T-helper 22 cell (primary cell): ENCODE results near the gene PERP.
"Not testable (repeated sequence)": the region's sequence is repeated elsewhere in the genome, so short reads cannot be mapped to it uniquely, and the experiment has no call there.

Experiments
- DNase-seq: peaks from one replicate; pipeline ENCODE4 v3.0.0-alpha.2; 2020; ENCODE audit warnings: low read depth

PERP gene

DNA sequence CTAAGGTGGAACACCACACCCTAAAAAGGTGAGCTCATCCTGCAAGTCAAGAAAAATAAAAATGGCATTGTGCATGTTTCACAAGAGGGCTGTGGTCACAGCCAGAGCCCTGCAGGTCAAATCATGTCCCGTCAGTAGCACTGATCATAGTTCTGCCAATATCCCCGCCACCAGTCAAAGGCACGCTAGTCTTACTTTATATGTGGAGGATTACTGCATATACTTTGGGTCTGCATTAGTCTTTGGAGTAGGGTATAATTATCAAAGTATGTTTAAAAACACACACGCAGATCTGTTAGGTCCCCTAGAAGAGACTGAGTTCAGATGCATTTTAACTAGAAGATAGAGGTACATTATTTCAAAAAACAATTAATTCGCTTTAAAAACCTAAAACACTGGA is 1.8 kb downstream of the PERP start:
- DNase-seq = no peak

DNA sequence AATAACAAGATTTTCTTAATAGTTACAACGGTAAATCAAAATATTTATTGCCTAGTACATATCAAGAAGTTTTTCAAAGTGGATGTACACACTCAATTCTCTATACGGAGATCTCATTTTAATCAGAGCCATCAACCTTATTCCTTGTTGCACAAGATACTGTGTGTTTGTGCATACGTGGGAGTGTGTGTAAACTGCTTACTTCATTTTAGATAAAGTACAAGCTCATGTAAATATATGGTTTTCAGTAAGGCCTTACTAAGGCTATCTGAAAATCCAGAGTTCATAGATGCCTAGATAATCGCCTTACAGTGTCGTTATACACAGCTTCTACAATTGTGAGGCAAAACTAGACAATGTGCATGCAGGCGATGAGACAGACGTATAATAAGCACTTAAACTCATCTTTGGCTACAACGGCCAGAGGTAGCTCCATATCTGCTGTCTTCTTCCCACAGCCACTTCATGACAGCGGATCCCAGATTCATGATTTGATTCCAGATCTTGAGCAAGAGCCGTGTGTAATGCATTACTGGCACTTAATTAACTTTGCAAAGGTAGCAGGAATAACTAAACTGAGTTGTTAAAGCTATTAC is 2.5 kb downstream of the PERP start:
- no peak for DNase-seq

DNA sequence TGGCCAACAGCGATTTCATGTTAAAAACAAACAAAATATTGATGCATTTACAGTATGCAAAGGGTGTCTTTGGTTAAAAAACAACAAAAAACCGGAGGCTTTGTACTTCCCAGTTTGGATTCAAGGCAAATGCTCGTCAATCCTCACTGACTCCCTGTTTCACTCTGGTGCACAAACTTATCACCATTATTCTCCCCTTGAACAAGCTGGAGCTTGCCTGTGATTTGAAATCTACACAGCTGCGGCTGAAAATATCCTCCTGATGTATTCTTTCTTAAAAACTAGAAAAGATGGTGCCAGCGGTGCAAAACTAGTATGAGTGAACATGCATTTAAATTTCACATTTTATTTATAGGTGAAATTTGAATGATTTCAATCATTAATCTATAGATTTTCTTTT is 3.3 kb downstream of the PERP start:
- DNase-seq = no peak

DNA sequence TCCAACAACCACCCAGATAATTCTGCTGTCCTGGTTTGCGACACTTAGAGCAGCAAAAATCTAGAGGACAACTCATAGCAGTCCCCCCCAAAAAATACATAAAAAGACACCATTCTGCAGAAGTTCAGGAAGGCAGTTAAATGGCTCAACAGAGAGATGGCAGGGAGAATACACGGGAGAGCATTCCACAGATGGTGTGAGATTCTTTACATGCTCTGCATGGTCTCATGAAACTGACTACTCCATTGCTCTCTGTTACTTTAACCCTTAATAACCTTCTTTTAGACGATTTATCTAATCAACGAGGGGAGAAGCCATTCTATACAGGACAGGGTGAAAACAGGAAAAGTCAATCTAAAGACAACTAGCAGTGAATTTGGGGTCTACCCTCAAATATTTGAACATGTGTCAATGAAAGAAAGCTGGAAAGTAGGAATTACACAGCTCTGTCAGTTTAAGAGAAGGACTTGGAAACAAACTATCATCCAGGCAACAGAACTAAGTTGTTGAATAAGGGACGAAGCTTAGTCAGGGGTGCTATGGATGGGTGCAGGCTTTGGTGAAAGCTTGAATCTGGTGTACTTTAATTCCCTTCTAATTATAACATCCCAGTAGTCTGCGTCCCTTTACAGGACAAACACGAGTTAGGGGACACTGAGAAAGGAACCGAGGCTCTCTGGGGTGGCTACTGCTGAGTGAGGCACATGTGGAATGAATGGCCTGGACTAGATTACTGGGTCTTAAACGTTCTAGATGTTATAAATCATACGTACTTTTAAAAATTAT is 5.1 kb downstream of the PERP start:
- no peak for DNase-seq

DNA sequence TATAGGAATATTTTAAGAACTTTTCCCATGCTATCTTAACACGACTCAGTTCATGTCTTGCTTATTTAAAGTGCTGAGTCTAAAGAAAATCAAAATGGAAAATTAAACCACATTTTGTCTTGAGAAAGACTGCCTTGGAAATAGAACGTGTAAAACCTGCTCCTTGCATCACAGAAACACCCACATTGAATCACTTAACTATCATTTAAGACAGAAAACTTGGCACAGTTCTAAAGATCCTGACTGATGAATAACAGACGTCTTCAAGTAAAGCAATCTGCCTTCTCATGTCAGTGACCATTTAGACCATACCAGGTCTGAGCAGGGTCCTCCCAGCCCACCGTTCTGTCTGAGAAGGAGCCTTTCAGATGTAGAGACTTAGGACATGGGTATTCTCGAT is 7.4 kb downstream of the PERP start:
- DNase-seq = no peak

DNA sequence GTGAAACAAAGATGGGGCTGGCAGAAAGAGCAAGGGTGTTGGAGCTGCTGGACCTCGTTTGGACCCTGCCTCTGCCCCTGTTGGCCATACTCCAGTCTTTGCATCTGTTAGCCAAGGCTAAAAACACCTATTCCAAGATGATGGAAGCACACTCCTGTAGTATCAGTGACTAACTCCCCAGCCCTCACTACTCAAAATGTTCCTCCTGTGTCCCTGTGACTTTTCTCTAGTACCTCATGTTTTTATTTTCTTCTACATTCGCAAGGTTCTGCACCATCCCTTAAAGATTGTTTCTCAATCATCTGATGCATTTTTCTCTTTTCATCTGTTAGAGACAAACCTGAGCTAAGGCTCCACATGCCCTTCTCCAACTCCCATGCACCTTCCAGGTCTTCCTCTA is 8.9 kb downstream of the PERP start:
- DNase-seq = no peak

DNA sequence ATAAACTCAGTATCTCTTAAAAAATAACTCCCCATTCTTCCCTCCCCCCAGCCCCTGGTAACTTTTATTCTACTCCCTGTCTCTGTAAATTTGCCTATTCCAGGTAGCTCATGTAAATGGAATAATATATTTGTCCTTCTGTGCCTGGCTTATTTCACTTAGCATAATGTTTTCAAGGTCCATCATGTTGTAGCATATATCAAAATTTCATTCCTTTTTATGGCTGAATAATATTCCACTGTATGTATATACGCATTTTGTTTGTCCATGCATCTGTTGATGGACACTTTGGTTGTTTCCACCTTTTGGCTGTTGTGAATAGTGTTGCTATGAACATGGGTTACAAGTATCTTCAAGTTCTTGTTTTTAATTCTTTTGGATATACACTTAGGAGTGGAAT is 13.0 kb downstream of the PERP start:
- no peak for DNase-seq

DNA sequence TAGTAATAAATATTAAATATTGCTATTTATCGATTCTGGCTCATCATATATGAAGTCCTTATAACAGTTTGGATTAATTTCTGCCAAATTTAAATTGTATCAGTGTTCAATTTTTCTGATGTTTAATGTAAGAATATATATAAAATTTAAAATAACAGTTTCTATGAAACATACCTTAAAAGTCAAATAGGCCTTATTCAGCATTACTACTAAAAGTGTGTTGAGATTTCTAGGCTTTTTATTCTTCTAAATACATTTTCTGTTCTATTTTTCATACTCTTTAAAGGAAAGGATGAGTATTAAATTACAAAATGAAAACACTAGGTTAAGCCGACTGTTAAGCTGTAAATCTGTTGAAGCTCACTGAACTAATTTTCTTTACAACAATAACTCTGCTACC is 13.6 kb downstream of the PERP start:
- no peak for DNase-seq

DNA sequence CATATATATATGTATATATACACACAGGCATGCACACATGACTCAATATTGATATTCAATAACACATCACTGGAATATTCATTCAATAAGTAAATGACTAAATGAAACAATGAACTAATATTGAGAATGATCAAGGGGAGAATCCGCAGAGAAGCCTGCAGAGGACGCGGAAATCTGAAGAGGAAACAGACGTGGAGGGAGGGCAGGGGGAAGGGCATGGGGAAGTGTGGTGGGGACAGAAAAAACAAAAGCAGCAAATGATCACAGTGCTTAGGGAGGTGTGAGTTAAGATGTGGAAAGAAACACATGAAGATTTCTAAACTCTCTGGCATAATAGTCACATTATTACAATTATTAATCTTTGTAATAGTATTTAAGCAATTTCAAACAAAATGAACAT is 14.5 kb downstream of the PERP start:
- DNase-seq = no peak

DNA sequence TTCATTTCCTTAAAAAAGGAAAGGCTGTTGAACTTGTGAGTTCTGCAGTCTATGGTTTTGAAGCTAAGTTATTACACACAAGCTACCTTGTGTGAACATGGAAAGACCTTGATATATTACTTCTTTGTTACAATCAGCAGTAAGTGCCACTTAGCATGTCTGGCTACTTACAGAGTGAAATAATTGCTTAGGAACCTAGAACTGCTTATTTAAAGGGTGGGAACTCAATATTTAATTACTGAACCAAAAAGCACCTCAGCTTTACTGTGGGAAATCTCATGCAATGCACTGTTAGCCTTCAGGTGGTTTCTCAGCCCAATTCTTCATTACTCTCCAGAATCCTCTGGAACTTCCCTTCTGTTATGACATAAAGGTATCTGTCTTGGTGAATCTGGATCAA is 17.9 kb downstream of the PERP start:
- DNase-seq = no peak

DNA sequence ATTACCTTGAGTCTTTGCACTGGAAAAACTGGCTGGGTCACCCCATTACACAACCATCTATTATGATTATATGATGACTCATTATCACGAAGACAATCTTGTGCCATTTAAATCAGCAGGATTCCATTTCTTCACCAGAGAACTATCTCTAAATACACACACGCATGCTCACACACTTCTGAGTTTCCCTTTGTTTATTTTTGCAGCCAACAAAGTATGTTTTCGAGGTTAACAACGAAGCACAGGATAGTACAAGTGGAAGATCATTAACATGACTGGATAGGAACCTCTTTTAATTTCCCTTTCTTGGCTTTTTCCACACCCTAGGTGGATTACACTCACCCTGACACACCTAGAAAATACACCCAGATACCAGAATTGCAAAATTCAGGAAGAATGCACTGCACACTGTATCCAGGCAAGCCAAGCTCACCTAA is 18.9 kb downstream of the PERP start:
- no peak for DNase-seq

DNA sequence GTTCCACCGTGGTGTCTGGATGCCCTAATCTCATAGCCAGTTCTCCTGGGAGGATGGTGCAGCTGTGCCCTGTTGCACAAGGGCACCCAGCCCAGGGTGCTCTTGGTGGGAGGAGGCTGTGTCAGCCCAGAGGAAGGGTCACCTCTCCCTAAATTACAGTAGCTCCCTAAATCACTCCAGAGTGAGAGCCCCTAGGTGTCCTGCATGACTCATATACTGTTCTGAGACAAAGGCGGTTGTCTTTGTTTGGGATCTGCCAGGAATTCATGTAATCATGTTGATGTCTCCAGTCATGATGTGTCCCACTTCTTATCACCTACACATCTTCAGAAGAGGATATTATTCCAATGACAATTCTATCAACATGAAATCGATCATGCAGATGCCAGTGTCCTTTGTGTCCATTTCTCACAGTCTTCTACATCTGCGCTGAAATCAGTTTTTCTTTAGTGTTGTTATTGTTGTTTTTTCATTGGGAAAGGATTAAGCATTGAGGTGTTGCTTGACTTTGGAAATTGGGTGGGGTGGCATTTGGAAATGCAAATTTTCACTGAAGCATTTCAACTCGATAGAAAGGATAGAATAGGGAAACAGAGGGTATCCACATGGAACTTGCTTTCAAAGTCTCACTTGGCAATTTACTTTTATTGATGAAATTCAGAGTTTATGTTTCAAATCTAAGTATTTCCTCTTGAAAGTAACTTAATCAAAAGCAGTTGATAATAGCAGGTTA is 19.5 kb downstream of the PERP start:
- no peak for DNase-seq

DNA sequence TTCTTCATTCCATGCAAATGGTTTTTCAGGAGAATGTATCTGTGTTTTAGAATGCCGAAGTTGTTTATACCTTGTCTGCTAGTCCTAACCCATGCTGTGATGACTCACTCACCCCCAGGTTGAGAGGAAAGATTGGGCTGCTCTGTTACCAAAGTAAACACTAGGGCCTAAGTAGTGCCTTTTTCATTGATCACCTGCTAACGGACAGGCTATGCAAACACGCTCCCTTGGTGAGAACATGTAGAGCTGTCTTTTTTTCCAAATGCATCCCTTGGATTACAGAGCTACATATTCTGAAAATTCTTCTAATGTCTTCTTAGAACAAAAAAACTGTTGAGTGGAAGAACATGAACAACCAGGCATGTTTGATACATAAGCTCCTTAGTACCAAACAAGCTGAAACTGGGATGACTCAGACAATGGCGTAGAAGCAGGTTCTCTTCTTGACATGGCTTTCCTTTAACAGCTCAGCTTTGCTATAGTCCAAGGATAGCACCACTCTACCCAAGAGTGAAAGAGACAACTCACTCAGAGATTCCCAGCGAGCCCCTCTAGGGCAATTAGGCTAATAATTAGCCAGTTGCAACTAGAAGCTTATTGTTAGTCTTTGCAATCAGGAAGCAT is 20.5 kb downstream of the PERP start:
- no peak for DNase-seq

DNA sequence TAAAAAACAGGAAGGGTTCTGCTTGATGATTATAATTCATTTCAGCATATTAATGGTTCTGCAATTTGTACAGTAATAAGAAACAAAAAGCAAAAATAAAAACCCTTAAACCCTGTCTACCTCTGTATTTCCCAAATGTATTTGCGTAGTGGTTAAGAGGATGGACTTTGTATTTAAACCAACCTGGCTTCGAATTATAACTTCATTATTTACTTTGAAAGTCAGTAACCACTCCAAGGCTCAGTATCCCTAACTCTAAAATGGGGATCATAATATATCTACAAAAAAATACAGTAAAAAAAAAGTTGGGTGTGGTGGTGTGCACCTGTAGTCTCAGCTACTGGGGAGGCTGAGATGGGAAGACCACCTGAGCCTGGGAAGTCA is 21.4 kb downstream of the PERP start:
- no peak for DNase-seq

DNA sequence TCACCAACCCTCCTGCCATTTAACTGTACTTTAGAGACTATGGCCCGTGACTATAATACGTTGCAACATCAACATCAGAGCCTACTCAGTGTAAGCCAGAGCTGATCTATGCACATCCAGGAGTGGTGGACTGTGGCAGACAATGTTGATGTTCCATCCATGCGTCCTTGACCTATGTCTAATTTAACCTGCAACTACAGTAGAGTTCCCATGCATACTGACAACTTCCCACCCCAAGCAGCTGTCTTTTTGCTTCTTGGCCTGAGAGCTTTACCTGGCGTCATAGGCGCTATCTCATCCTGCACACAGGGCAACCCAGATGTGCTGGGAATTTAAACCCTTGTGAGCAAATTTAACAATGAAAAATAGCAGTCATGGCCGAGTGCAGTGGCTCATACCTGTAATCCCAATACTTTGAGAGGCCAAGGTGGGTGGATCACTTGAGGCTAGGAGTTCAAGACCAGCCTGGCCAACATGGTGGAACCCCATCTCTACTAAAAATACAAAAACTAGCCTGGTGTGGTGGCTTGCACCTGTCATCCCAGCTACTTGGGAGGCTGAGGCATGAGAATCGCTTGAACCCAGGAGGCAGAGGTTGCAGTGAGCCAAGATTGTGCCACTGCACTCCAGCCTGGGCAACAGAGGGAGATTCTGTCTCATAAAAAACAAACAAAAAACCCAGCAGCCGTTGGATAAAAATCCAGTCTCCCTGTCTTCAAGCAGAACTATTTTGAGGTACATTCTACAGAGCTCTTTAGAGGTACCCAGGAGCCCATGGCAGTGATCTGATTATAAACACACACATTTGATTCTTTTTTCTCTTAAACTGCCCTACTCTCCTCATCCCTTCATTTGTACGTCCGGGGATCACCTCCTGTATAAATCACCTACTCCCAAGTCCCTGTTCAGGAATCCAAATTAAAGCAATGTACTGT is 22.0 kb downstream of the PERP start:
- DNase-seq = no peak

DNA sequence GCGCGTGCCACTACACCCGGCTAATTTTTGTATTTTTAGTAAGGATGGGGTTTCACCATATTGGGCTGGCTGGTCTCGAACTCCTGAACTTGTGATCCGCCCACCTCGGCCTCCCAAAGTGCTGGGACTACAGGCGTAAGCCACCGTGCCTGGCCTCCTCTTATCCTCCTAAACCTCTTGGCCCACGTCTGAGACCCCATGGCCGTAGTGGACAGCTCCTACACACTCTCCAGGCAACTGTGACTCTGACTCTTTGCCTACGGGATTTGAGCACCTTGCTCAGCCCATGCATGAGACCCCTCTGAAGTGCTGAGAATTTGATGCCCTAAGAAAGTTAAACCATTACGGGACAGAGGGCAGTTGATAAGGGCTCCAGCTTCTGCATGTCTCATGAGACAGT is 25.0 kb downstream of the PERP start:
- no peak for DNase-seq

DNA sequence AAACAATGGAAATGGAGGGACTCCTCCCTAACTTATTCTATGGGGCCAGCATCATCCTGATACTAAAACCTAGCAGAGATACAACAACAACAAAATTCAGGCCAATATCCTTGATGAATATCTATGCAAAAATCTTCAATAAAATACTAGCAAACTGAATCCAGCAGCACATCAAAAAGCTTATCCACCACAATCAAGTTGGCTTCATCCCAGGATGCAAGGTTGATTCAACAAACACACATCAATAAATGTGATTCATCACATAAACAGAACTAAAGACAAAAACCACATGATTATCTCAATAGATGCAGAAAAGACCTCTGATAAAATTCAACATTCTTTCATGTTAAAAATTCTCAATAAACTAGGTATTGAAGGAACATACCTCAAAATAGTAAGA is 27.7 kb downstream of the PERP start:
- not testable (repeated sequence) for DNase-seq

DNA sequence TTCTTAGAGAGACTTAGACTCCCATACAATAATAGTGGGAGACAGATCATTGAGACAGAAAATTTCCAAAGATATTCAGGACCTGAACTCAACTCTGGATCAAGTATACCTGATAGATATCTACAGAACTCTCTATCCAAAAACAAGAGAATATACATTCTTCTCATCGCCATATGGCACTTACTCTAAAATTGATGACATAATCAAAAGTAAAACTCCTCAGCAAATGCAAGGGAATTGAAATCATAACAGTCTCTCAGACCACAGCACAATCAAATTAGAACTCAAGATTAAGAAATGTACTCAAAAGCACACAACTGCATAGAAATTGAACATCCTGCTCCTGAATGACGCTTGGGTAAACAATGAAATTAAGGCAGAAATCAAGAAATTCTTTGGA is 28.7 kb downstream of the PERP start:
- DNase-seq = no peak

DNA sequence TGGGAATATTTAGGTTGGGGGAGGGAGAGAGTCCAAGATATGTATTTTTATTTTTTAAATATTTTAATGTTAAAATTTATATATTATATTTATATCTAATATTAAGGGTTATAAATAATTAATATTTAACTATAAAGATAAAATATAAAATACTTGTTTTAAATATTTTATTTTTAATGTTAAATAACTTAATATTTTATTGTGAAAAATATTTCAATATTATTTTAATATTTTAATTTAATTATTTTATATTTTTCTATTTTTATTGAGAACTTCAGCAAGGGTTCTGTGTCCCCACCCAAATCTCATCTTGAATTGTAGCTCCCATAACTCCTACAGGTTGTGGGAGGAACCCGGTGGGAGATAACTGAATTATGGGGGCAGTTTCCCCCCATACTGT is 34.0 kb downstream of the PERP start:
- no peak for DNase-seq

DNA sequence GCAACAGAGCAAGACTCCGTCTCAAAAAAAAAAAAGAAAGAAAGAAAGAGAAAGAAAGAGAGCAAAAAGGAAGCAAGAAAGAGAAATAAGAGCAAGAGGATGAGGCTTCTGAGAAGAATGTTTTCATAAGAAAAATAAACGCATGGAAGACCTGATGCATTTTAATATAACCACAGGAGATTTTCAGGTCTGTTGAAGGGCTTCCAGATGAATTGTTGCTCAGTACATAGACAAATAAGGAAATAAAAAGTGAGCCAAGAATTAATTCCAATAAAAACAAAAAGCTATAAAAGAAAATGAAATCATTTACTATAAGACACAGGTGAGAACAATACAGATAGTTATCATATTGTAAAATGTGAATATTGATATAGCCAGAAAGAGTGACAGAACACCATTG is 43.5 kb downstream of the PERP start:
- DNase-seq = no peak

DNA sequence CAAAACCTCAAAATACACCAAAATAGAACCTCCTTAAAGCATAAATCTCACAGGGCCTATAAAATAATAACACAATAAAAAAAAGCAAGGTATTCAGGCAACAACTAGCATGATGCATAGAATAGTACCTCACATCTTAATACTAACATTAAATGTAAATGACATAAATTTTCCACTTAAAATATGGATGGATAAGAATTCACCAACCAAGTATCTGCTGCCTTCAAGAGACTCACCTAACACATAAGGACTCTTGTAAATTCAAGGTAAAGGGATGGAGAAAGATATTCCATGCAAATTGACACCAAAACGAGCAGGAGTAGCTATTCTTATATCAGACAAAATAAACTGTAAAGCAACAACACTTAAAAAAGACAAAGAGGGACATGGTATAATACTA is 52.2 kb downstream of the PERP start:
- DNase-seq = no peak

DNA sequence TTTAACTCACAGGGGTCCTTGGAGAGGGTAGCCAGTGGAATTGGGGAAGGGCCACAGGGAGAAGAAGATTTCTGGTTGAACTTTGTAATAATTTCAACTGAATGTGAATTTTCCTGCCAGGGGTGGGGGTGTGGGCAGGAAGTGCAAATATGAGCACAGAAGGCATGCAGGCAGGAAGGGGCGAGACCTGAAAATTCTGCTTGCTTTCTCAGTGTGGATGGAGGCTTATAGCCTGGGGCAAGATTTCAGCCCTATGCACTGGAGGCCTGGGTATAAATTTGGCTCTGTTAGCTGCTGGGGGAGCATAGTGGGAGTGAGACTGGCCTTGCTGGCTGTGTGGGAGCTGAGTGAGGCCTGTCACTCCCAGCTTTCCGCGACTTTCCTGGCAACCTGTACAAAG is 54.4 kb downstream of the PERP start:
- DNase-seq = no peak
